Activated B cell treated with CpG ODN at 0.5 μM for 24 hours (primary cell): ENCODE data around the gene ITGA1. TPM values are rescaled to one million over a fixed set of nuclear protein-coding genes. Genes with fewer than 3 reads are reported as not detected.

Source experiments
- ATAC-seq: fragments of 200-7000 bp; cut with Tn5 transposase; one replicate; pipeline ENCODE4 v1.10.0; 2021; ENCODE audit warnings: low read depth, mild to moderate bottlenecking, moderate library complexity
- CTCF ChIA-PET: fragments of 350-600 bp; sonication (Branson Sonifier 250); formaldehyde crosslinking; loops from one replicate; lab custom pipeline; 2021; ENCODE audit warnings: antibody characterized with exemption; lab: Charles Lee
- POLR2A ChIA-PET: fragments of 350-600 bp; sonication (Branson Sonifier 250); formaldehyde crosslinking; loops from one replicate; lab custom pipeline; 2021; ENCODE audit warnings: antibody characterized with exemption; lab: Charles Lee
- DNase-seq: peaks from one replicate; pipeline ENCODE4 v3.0.0; 2022
- H3K27ac Mint-ChIP-seq: one replicate; pipeline ENCODE4 v1.8.0; 2020; ENCODE audit warnings: mixed read lengths
- H3K27me3 Mint-ChIP-seq: one replicate; pipeline ENCODE4 v1.8.0; 2021; ENCODE audit warnings: mixed read lengths
- H3K36me3 Mint-ChIP-seq: one replicate; pipeline ENCODE4 v1.8.0; 2021; ENCODE audit warnings: low read depth, mixed read lengths
- H3K4me1 Mint-ChIP-seq: one replicate; pipeline ENCODE4 v1.8.0; 2021; ENCODE audit warnings: mixed read lengths
- H3K4me3 Mint-ChIP-seq: one replicate; pipeline ENCODE4 v1.8.0; 2020; ENCODE audit warnings: mild to moderate bottlenecking, mixed read lengths
- H3K9me3 Mint-ChIP-seq: one replicate; pipeline ENCODE4 v1.8.0; 2020; ENCODE audit warnings: mixed read lengths
- intact Hi-C: fragments of 100-400 bp; cut with micrococcal nuclease; formaldehyde crosslinking; loops from one replicate; pipeline ENCODE4 v1.15.1; 2024
- total RNA-seq: library from RNA; stranded (reverse); gene quantifications from 2 replicates; pipeline ENCODE4 v1.2.3, GENCODE V29; 2022
- TF ChIP-seq, protein P1 (sequence below): fragments of 200-600 bp; IDR thresholded peaks from one replicate; pipeline ENCODE4 v1.8.0; 2022; ENCODE audit warnings: antibody characterized with exemption, mild to moderate bottlenecking

Gene ITGA1
- total RNA-seq, 1 donor from 2014 or later: 34.0 TPM

DNA sequence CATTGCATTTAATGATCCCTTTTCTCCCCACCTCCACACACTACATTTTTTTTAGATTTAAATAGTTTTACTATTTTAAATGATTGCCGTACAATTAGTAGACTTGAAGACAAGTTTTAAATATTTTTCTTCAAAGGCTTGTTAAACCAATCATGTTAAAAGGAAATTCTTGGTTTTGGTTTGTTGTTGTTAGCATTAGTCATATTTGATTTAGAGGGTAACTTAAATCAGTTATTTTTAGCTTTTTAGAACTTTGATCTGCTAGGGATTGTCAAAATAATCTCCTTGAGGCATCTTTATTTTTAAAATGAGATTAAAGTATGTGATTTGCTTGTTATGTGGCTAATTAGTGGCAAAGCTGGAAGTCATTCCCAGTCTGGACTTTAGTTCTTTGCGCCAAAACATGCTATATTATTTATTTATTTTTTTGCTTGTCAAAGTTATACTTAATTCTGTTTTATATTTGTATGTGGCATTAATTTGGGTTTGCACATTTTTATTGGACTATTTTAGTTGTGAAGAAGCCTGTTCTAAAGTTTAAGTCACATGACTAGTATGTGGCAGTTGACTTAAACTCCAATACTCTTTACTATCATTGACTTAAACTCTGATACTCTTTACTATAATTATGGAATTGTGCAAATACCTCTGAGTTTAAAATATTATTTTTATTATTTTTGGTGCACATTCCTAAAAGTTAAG is 14.7 kb downstream of the ITGA1 start:
- POLR2A ChIA-PET: interaction anchor here (1.5 to 4.1 kb wide), 2 partner anchors 14 to 34 kb away, joined by 4 to 51 read pairs; partner anchors contain the start of genes ITGA1 and PELO

DNA sequence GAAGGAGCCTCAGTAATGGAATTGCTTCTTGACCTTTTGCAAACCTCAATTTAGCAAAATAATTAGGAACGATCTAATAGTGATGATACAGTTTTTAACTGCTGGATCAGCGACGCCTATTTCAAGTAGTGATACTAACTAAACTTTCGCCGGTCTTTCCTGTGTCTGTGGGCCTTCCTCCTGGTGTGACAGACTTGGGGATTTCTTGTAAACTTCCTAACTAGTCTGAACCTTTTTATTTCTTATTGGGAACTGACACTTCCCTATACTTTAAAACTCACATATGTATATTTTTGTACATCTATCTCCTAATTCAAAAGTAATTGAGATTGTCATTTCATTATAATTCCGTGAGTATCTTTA is 15.2 kb downstream of the ITGA1 start:
- Mint-ChIP-seq H3K4me3 (no peak overlapping the region), H3K27ac (no peak overlapping the region), H3K27me3 (no peaks in the 10 kb centered on the region), H3K4me1 (peaks cover 57% of the 10 kb centered on the region), H3K36me3 (peaks cover 32% of the 10 kb centered on the region), H3K9me3 (no peaks in the 10 kb centered on the region)
- ATAC-seq (no peak), DNase-seq (no peak)
- TF ChIP-seq, protein P1, sequence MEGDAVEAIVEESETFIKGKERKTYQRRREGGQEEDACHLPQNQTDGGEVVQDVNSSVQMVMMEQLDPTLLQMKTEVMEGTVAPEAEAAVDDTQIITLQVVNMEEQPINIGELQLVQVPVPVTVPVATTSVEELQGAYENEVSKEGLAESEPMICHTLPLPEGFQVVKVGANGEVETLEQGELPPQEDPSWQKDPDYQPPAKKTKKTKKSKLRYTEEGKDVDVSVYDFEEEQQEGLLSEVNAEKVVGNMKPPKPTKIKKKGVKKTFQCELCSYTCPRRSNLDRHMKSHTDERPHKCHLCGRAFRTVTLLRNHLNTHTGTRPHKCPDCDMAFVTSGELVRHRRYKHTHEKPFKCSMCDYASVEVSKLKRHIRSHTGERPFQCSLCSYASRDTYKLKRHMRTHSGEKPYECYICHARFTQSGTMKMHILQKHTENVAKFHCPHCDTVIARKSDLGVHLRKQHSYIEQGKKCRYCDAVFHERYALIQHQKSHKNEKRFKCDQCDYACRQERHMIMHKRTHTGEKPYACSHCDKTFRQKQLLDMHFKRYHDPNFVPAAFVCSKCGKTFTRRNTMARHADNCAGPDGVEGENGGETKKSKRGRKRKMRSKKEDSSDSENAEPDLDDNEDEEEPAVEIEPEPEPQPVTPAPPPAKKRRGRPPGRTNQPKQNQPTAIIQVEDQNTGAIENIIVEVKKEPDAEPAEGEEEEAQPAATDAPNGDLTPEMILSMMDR: no peak
- POLR2A ChIA-PET: no interaction called here
- intact Hi-C loops: loop anchor here (10.0 kb wide), 1 partner anchor 1512 kb away; the partner anchor contains the start of gene ARL15
- CTCF ChIA-PET: interaction anchor here (0.8 kb wide), 1 partner anchor 16 kb away, joined by 3 read pairs; the partner anchor contains the start of genes ITGA1 and PELO

More for the DNA sequence above, 14.7 kb downstream of the ITGA1 start:
- no peak for DNase-seq
- Mint-ChIP-seq H3K27me3 (no peaks in the 10 kb centered on the region), H3K27ac (no peak overlapping the region), H3K4me1 (peaks cover 57% of the 10 kb centered on the region), H3K4me3 (no peak overlapping the region), H3K36me3 (peaks cover 32% of the 10 kb centered on the region), H3K9me3 (no peaks in the 10 kb centered on the region)
- intact Hi-C loops: loop anchor here (10.0 kb wide), 1 partner anchor 1512 kb away; the partner anchor contains the start of gene ARL15
- no peak for ATAC-seq
- TF ChIP-seq, protein P1: no peak
- CTCF ChIA-PET: no interaction called here

- POLR2A ChIA-PET: no interaction called here
- peaks cover 32% of the 10 kb centered on the region for H3K36me3 Mint-ChIP-seq
- DNase-seq (no peak), ATAC-seq (no peak)
- no peaks in the 10 kb centered on the region for H3K9me3 Mint-ChIP-seq
- CTCF ChIA-PET: no interaction called here
- TF ChIP-seq, protein P1: no peak
- no peak overlapping the region for H3K4me3 Mint-ChIP-seq
- peak overlapping the region; percentile 30 for H3K27ac Mint-ChIP-seq
- intact Hi-C loops: loop anchor here (10.0 kb wide), 1 partner anchor 1510 kb away; the partner anchor contains the start of gene ARL15
- H3K4me1 Mint-ChIP-seq: peaks cover 43% of the 10 kb centered on the region
- H3K27me3 Mint-ChIP-seq: no peaks in the 10 kb centered on the region
Observed at GRCh38 chr5:52804387-52804791, 16.7 kb downstream of the ITGA1 start.

DNA sequence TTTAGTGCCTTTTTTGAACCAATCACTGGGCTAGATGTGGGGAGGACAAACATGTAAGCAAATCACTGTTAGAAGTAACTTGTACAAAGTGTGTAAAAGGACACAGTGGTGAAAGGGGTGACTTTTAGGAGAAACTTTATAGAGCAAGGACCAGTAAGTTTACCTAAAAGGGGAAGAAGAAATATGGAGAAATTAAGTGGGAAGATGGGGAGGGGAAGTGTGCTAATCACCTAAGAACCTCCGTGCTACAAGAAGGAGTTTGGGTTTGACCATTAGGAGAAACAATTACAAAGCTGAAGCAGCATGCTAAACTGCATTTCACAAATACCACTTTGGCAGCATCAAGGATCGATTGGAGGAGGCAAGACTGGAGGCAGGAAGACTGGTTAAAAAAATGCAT is 17.3 kb downstream of the ITGA1 start:
- TF ChIP-seq, protein P1: no peak
- H3K9me3 Mint-ChIP-seq: no peaks in the 10 kb centered on the region
- peaks cover 26% of the 10 kb centered on the region for H3K36me3 Mint-ChIP-seq
- intact Hi-C loops: loop anchor here (10.0 kb wide), 1 partner anchor 1510 kb away; the partner anchor contains the start of gene ARL15
- ChIA-PET POLR2A (no interaction called here), CTCF (no interaction called here)
- no peaks in the 10 kb centered on the region for H3K27me3 Mint-ChIP-seq
- no peak overlapping the region for H3K27ac Mint-ChIP-seq
- ATAC-seq: no peak
- no peak overlapping the region for H3K4me3 Mint-ChIP-seq
- DNase-seq: no peak
- peaks cover 38% of the 10 kb centered on the region for H3K4me1 Mint-ChIP-seq

DNA sequence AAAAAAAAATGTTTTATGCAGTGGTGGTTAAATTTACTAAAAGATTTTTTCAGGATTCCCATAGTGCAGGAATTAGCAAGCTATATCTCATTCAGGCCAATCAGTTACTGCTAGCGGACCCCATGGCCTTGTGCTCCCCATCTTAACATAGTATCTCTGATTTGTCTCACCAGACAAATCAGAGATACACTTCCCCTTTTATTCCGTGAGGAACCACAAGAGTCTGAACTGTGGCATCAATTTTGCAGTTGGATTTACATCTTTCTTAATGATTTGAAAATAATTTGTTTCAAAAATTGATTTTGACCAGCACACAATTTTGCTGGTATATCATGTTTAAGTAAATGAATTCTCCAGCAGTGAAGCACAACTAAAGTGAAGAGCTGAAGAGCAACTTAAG is 17.9 kb downstream of the ITGA1 start:
- intact Hi-C loops: loop anchor here (10.0 kb wide), 1 partner anchor 1509 kb away; the partner anchor contains the start of gene ARL15
- Mint-ChIP-seq H3K27me3 (no peaks in the 10 kb centered on the region), H3K4me3 (no peak overlapping the region), H3K27ac (no peak overlapping the region), H3K9me3 (no peaks in the 10 kb centered on the region), H3K36me3 (peaks cover 23% of the 10 kb centered on the region), H3K4me1 (peaks cover 32% of the 10 kb centered on the region)
- ATAC-seq: no peak
- TF ChIP-seq, protein P1: no peak
- POLR2A ChIA-PET: no interaction called here
- DNase-seq: no peak
- CTCF ChIA-PET: no interaction called here
